Bronchial epithelial cell (primary cell): ENCODE data around the gene PTPRN2. TPM values are rescaled to one million over a fixed set of nuclear protein-coding genes. Genes with fewer than 3 reads are reported as not detected.

ENCODE experiments used
- DNase-seq: peaks from one replicate; pipeline ENCODE4 v3.0.0-alpha.2; 2010; ENCODE audit warnings: low read depth
- FAIRE-seq: peaks from 2 replicates; lab custom pipeline; 2011; peaks lifted over from hg19 to GRCh38; lab: Jason Lieb, UNC
- H3K27me3 ChIP-seq: 2 replicates; pipeline ENCODE4 v1.5.1; 2011; ENCODE audit warnings: low read length; ENCODE audit not compliant: control insufficient read depth, insufficient read depth
- H3K36me3 ChIP-seq: 2 replicates; pipeline ENCODE4 v1.5.1; 2011; ENCODE audit warnings: low read length; ENCODE audit not compliant: control insufficient read depth, insufficient read depth
- H3K4me3 ChIP-seq: 2 replicates; pipeline ENCODE4 v1.5.1; 2011; ENCODE audit warnings: mild to moderate bottlenecking, low read depth, low read length, control low read depth
- total RNA-seq: library from RNA; depleted of rRNA; stranded (reverse); fragments of >200 nt; gene quantifications from 2 replicates; pipeline ENCODE4 v1.2.1, GENCODE V29; 2014
- TF ChIP-seq, protein P1 (sequence below): IDR thresholded peaks from 2 replicates; pipeline ENCODE4 v1.5.1; 2011; ENCODE audit warnings: mild to moderate bottlenecking, moderate library complexity, low read length, control low read depth, inconsistent platforms; ENCODE audit not compliant: insufficient read depth, severe bottlenecking

Gene PTPRN2
- total RNA-seq, 1 donor from 2014 or later = 1.1 TPM

DNA sequence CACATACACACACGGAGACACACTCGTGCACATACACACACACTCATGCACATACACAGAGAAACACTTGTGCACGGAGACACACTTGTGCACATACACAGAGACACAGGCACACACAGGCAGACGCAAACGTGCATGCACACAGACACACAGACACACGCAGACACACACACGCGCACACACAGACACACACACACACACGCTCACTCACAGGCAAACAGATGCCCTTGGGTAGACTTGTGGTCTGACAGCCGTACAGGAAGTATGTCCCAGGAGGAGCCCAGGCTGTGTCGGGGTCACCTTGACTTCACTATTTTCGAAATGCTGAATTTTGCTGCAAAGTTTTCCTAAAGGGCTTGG is 712.8 kb downstream of the PTPRN2 start:
- FAIRE-seq = no peak
- TF ChIP-seq, protein P1, sequence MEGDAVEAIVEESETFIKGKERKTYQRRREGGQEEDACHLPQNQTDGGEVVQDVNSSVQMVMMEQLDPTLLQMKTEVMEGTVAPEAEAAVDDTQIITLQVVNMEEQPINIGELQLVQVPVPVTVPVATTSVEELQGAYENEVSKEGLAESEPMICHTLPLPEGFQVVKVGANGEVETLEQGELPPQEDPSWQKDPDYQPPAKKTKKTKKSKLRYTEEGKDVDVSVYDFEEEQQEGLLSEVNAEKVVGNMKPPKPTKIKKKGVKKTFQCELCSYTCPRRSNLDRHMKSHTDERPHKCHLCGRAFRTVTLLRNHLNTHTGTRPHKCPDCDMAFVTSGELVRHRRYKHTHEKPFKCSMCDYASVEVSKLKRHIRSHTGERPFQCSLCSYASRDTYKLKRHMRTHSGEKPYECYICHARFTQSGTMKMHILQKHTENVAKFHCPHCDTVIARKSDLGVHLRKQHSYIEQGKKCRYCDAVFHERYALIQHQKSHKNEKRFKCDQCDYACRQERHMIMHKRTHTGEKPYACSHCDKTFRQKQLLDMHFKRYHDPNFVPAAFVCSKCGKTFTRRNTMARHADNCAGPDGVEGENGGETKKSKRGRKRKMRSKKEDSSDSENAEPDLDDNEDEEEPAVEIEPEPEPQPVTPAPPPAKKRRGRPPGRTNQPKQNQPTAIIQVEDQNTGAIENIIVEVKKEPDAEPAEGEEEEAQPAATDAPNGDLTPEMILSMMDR = no peak

DNA sequence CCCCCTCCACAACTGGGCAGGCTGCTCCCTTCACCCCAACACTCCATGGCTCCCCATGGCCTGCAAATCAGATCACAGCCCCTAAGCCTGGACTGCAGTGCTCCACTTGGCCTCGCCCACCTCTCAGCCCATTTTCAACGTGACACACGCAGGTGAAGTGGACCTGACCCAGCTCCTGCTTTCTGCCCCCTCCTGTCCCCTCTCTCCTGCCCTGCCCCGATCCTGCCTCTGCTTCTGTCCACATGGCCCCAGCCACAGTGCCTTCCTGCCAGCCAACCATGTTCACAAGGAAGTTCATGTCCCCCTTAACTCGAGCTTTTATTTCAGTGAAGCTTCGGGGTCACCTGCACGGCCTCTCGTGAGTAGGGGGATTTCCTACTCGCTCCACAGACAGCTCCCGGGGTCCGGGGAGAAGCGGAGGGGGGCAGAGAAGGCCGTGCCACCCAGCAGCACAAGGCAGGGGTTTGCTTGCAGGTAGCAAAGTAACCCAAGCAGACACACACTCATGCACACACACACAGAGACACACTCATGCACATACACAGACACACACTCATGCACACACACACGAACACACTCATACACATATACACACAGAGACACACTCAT is 713.3 kb downstream of the PTPRN2 start:
- peak; percentile 79 for FAIRE-seq
- H3K4me3 ChIP-seq = no peak overlapping the region
- TF ChIP-seq, protein P1 = no peak
- no peaks in the 10 kb centered on the region for H3K27me3 ChIP-seq
- no peaks in the 10 kb centered on the region for H3K36me3 ChIP-seq
- DNase-seq = no peak

More for the DNA sequence above, 712.8 kb downstream of the PTPRN2 start:
- Histone ChIP-seq H3K36me3 (no peaks in the 10 kb centered on the region), H3K27me3 (no peaks in the 10 kb centered on the region), H3K4me3 (no peak overlapping the region)
- no peak for DNase-seq

DNA sequence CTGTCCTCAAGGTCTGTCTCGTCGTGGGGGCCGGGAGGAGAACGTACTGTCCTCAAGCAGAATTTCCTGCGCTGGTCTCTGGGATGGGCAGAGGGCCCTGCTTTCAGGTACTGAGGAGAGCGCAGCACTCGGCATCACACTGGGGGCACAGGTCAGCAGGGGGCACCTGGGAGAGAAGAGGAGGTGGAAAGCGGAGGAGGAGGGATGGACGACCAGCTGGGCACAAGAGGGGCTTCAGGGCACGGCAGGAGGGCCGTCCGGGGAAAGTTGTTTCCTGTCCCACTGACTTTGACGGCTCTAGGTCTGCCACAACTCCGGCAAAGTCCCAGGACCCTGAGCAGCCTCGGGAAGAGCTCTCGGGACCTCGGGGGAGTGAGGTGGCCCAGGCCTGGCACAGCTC is 714.0 kb downstream of the PTPRN2 start:
- no peak for FAIRE-seq
- no peaks in the 10 kb centered on the region for H3K27me3 ChIP-seq
- H3K36me3 ChIP-seq = no peaks in the 10 kb centered on the region
- TF ChIP-seq, protein P1 = no peak
- no peak overlapping the region for H3K4me3 ChIP-seq
- no peak for DNase-seq

DNA sequence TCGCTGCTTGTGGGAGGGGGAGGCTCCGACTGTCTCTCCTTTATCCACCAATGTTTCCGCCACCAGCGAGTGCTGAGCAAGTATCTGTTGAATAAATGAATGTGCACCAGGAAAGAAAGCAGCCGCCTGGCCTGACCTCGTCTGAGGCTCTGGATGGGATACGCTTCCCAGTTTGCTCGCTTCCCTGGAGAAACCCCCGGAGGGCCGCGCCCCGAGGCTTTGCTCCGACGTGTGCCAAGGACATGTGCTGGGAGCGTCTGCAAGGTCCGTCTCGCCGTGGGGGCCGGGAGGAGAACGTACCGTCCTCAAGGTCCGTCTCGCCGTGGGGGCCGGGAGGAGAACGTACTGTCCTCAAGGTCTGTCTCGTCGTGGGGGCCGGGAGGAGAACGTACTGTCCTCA is 714.4 kb downstream of the PTPRN2 start:
- Histone ChIP-seq H3K27me3 (no peaks in the 10 kb centered on the region), H3K4me3 (no peak overlapping the region), H3K36me3 (no peaks in the 10 kb centered on the region)
- DNase-seq = no peak
- FAIRE-seq = no peak
- TF ChIP-seq, protein P1 = no peak

DNA sequence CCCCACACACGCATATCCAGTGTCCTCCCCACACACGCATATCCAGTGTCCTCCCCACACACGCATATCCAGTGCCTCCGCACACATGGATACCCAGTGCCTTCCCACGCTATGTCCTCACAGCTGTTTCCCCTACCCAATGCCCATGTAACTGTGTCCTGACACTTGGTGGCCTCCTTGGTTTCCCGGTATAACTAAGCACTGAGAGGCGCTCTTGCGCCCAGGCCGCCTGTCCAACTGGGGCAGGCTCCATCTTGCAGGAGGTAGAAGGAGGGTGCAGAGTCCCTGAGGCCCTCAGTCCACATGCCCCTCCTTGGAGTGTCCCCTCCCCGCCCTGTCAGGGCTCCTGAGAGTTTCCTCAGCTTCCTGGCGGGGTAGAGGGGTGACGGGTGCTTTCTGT is 715.2 kb downstream of the PTPRN2 start:
- TF ChIP-seq, protein P1 = no peak
- no peaks in the 10 kb centered on the region for H3K27me3 ChIP-seq
- no peak for FAIRE-seq

DNA sequence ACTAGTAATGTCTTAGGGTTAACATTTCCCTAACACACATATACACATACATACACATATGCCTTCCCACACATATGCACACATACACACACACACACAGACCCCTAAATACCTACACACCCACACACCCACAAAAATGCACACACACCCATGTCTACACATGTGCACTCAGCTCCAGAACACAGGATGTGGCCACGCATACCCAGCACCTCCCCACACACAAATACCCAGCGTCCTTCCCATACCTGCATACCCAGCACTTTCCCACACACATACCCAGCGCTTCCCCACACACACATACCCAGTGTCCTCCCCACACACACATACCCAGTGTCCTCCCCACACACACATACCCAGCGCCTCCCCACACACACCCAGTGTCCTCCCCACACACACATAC is 715.9 kb downstream of the PTPRN2 start:
- TF ChIP-seq, protein P1 = no peak
- Histone ChIP-seq H3K4me3 (no peak overlapping the region), H3K27me3 (no peaks in the 10 kb centered on the region), H3K36me3 (no peaks in the 10 kb centered on the region)
- DNase-seq = no peak
- FAIRE-seq = peak; percentile 36

More for the DNA sequence above, 715.2 kb downstream of the PTPRN2 start:
- no peaks in the 10 kb centered on the region for H3K36me3 ChIP-seq
- DNase-seq = no peak
- H3K4me3 ChIP-seq = no peak overlapping the region
